Measurements from ENCODE around the gene PATL1.
"Not testable (repeated sequence)": the region's sequence is repeated elsewhere in the genome, so short reads cannot be mapped to it uniquely, and the experiment has no call there.

Gene PATL1

GRCh38 chr11:59673291-59673690, 4.5 kb upstream of the PATL1 start:
- no peak for DNase-seq (ENCODE audit: low spot score)

GRCh38 chr11:59671471-59671870, 2.6 kb upstream of the PATL1 start:
- no peak for DNase-seq (ENCODE audit: low spot score)

- DNase-seq (ENCODE audit: low spot score): peak; percentile 68
These were observed 773 bp upstream of the PATL1 start for GRCh38 chr11:59669611-59670009.

GRCh38 chr11:59668188-59668949, 468 bp downstream of the PATL1 start:
- no peak for DNase-seq (ENCODE audit: low spot score)

- no peak for DNase-seq (ENCODE audit: low spot score)
These were observed 1.0 kb downstream of the PATL1 start for GRCh38 chr11:59667812-59668187.

- no peak for DNase-seq (ENCODE audit: low spot score)
These were observed 1.9 kb downstream of the PATL1 start for GRCh38 chr11:59666969-59667368.

GRCh38 chr11:59660621-59661020, 8.2 kb downstream of the PATL1 start:
- no peak for DNase-seq (ENCODE audit: low spot score)

GRCh38 chr11:59659981-59660380, 8.9 kb downstream of the PATL1 start:
- no peak for DNase-seq (ENCODE audit: low spot score)

GRCh38 chr11:59658036-59658435, 10.8 kb downstream of the PATL1 start:
- no peak for DNase-seq (ENCODE audit: low spot score)

- no peak for DNase-seq (ENCODE audit: low spot score)
These were observed 13.9 kb downstream of the PATL1 start for GRCh38 chr11:59654893-59655292.

- DNase-seq (ENCODE audit: low spot score): no peak
These were observed 21.4 kb downstream of the PATL1 start for GRCh38 chr11:59647245-59647980.

GRCh38 chr11:59644528-59644927, 24.3 kb downstream of the PATL1 start:
- DNase-seq (ENCODE audit: low spot score): no peak

GRCh38 chr11:59643390-59643789, 25.4 kb downstream of the PATL1 start:
- DNase-seq (ENCODE audit: low spot score): no peak

- no peak for DNase-seq (ENCODE audit: low spot score)
These were observed 27.7 kb downstream of the PATL1 start for GRCh38 chr11:59641156-59641555.

- no peak for DNase-seq (ENCODE audit: low spot score)
These were observed 38.3 kb downstream of the PATL1 start for GRCh38 chr11:59630493-59630892.

- DNase-seq (ENCODE audit: low spot score): no peak
These were observed 38.8 kb downstream of the PATL1 start for GRCh38 chr11:59629996-59630395.

GRCh38 chr11:59626969-59627368, 41.9 kb downstream of the PATL1 start:
- not testable (repeated sequence) for DNase-seq (ENCODE audit: low spot score)

- no peak for DNase-seq (ENCODE audit: low spot score)
These were observed 43.1 kb downstream of the PATL1 start for GRCh38 chr11:59625703-59626102.

GRCh38 chr11:59617876-59618275, 51.0 kb downstream of the PATL1 start:
- no peak for DNase-seq (ENCODE audit: low spot score)

- no peak for DNase-seq (ENCODE audit: low spot score)
These were observed 52.3 kb downstream of the PATL1 start for GRCh38 chr11:59616396-59616982.

GRCh38 chr11:59615637-59616395, 53.0 kb downstream of the PATL1 start, which contains the start of gene OSBP:
Gene OSBP (minus strand): TSS chr11:59615774. CDS start chr11:59615664, 110 bp downstream.
- DNase-seq (ENCODE audit: low spot score): peak; percentile 98

- DNase-seq (ENCODE audit: low spot score): no peak
These were observed 53.7 kb downstream of the PATL1 start for GRCh38 chr11:59615120-59615636.
